HepG2 (cell line): ENCODE data around the gene CCN2. TPM values are rescaled to one million over a fixed set of nuclear protein-coding genes. Genes with fewer than 3 reads are reported as not detected.

ENCODE experiments used
- AHR ChIP-seq: IDR thresholded peaks from 2 replicates; pipeline ENCODE4 v1.6.1; 2018; ENCODE audit warnings: missing genetic modification reagents, missing compliant biosample characterization
- CBX2 ChIP-seq, 2 experiments: fragments of 200-600 bp in 1 of 2; sonication (generic); formaldehyde crosslinking in 1 of 2; IDR thresholded peaks; 2 replicates each; pipeline versions ENCODE4 v1.7.0 to v1.8.1; 2018 to 2022; ENCODE audit warnings: low read depth in 2 of 2, low read length in 1 of 2, mild to moderate bottlenecking in 1 of 2, missing genetic modification reagents in 1 of 2
- CBX5 ChIP-seq: sonication (generic); formaldehyde crosslinking; IDR thresholded peaks from 2 replicates; pipeline ENCODE4 v1.4.0; 2020; ENCODE audit warnings: missing genetic modification reagents, borderline replicate concordance
- DDIT3 ChIP-seq: sonication (generic); formaldehyde crosslinking; IDR thresholded peaks from 2 replicates; pipeline ENCODE4 v1.4.0; 2020; ENCODE audit warnings: mild to moderate bottlenecking, missing genetic modification reagents
- FOSL2 ChIP-seq: sonication (generic); formaldehyde crosslinking; IDR thresholded peaks from 2 replicates; pipeline ENCODE4 v1.4.0; 2020; ENCODE audit warnings: missing genetic modification reagents
- HCFC1 ChIP-seq: fragments of 150-350 bp; IDR thresholded peaks from 2 replicates; pipeline ENCODE4 v1.6.1; 2014; ENCODE audit warnings: low read depth, low read length
- HHEX ChIP-seq: IDR thresholded peaks from 2 replicates; pipeline ENCODE4 v1.6.1; 2016; ENCODE audit warnings: control low read depth
- JARID2 ChIP-seq: sonication (generic); formaldehyde crosslinking; IDR thresholded peaks from 2 replicates; pipeline ENCODE4 v1.8.1; 2023; ENCODE audit warnings: missing genetic modification reagents, inconsistent platforms; ENCODE audit not compliant: insufficient replicate concordance
- KDM2A ChIP-seq: sonication (generic); formaldehyde crosslinking; IDR thresholded peaks from 2 replicates; pipeline ENCODE4 v1.4.0; 2020; ENCODE audit warnings: low read depth, missing genetic modification reagents, borderline replicate concordance
- MBNL3 ChIP-seq: fragments of 250-450 bp; sonication (Bioruptor Pico); conservative IDR thresholded peaks from 2 replicates; pipeline ENCODE4 v1.8.0; 2022; ENCODE audit warnings: mild to moderate bottlenecking, inconsistent platforms
- NCOA2 ChIP-seq: sonication (generic); formaldehyde crosslinking; IDR thresholded peaks from 2 replicates; pipeline ENCODE4 v1.8.0; 2022; ENCODE audit warnings: inconsistent platforms
- NCOR1 ChIP-seq: fragments of 200-600 bp; sonication (generic); IDR thresholded peaks from 2 replicates; pipeline ENCODE4 v1.7.0; 2017; ENCODE audit warnings: antibody characterized with exemption, low read length, borderline replicate concordance
- NR2C2 ChIP-seq: sonication (generic); formaldehyde crosslinking; IDR thresholded peaks from 2 replicates; pipeline ENCODE4 v1.4.0; 2020; ENCODE audit warnings: missing genetic modification reagents, mild to moderate bottlenecking, moderate library complexity, borderline replicate concordance
- NR2F2 ChIP-seq: IDR thresholded peaks from 2 replicates; pipeline ENCODE4 v1.6.1; 2012; ENCODE audit warnings: low read depth, inconsistent platforms, borderline replicate concordance
- SP2 ChIP-seq: sonication (generic); formaldehyde crosslinking; IDR thresholded peaks from 2 replicates; pipeline ENCODE4 v1.5.1; 2020; ENCODE audit warnings: mild to moderate bottlenecking, missing genetic modification reagents
- U2AF1 ChIP-seq: fragments of 200-400 bp; formaldehyde crosslinking; optimal IDR thresholded peaks from 2 replicates; pipeline ENCODE3; 2017; ENCODE audit warnings: mild to moderate bottlenecking, low read depth, low read length
- ZEB1 ChIP-seq: IDR thresholded peaks from 2 replicates; pipeline ENCODE4 v1.6.1; 2012; ENCODE audit warnings: mild to moderate bottlenecking, low read depth, inconsistent platforms; ENCODE audit not compliant: insufficient replicate concordance
- ZNF253 ChIP-seq: sonication (generic); formaldehyde crosslinking; IDR thresholded peaks from 2 replicates; pipeline ENCODE4 v1.8.0; 2022; ENCODE audit warnings: mild to moderate bottlenecking, missing genetic modification reagents, borderline replicate concordance
- ZNF326 ChIP-seq: sonication (generic); formaldehyde crosslinking; IDR thresholded peaks from 2 replicates; pipeline ENCODE4 v1.4.0; 2020; ENCODE audit warnings: missing genetic modification reagents, borderline replicate concordance
- ZNF383 ChIP-seq: sonication (generic); formaldehyde crosslinking; IDR thresholded peaks from 2 replicates; pipeline ENCODE4 v1.4.0; 2020; ENCODE audit warnings: missing genetic modification reagents, mild to moderate bottlenecking, borderline replicate concordance
- ZNF550 ChIP-seq: sonication (generic); formaldehyde crosslinking; IDR thresholded peaks from 2 replicates; pipeline ENCODE4 v1.4.0; 2020; ENCODE audit warnings: mild to moderate bottlenecking, missing genetic modification reagents, borderline replicate concordance
- ZNF7 ChIP-seq: IDR thresholded peaks from 2 replicates; pipeline ENCODE4 v1.6.1; 2016; ENCODE audit warnings: missing biosample characterization, missing genetic modification reagents
- ZNF839 ChIP-seq: sonication (generic); formaldehyde crosslinking; IDR thresholded peaks from 2 replicates; pipeline ENCODE4 v1.4.0; 2020; ENCODE audit warnings: missing genetic modification reagents, mild to moderate bottlenecking, borderline replicate concordance
- polyA plus RNA-seq, 8 experiments: library from polyadenylated mRNA; depleted of rRNA in 3 of 8; stranded (reverse) in 7 of 8; unstranded in 1 of 8; fragments of >200 nt; fragmentation: Illumina TruSeq in 4 of 8; extraction: Trizol in 4 of 8; gene quantifications; 2 replicates each; pipeline versions ENCODE4 v1.2.1 to v1.2.3, GENCODE V29; 2011 to 2016; ENCODE audit warnings: low read depth in 4 of 8, missing spikeins in 1 of 8, mixed read lengths in 1 of 8; ENCODE audit not compliant: insufficient read depth in 1 of 8
- total RNA-seq, 5 experiments: library from RNA; depleted of rRNA; stranded (reverse); fragments of >200 nt; fragmentation: Illumina TruSeq; extraction: Trizol; gene quantifications; 2 replicates each; pipeline ENCODE4 v1.2.3, GENCODE V29; 2016; ENCODE audit warnings: low read depth in 1 of 5
- TF ChIP-seq, protein P1 (sequence below): IDR thresholded peaks from 2 replicates; pipeline ENCODE4 v1.6.1; 2012; ENCODE audit warnings: inconsistent platforms
- TF ChIP-seq, protein P2 (sequence below): sonication (generic); formaldehyde crosslinking; IDR thresholded peaks from 2 replicates; pipeline ENCODE4 v1.5.0; 2020; ENCODE audit warnings: mild to moderate bottlenecking, missing genetic modification reagents, borderline replicate concordance
- TF ChIP-seq, protein P3 (sequence below): sonication (generic); formaldehyde crosslinking; IDR thresholded peaks from 2 replicates; pipeline ENCODE4 v1.4.0; 2020; ENCODE audit warnings: missing genetic modification reagents, borderline replicate concordance

CCN2 gene
- total and polyA plus RNA-seq, 2 of the 13 experiments (the other 11 are each of a cell fraction or from before 2014, with no cell fraction given): 34.7 to 316 TPM

DNA sequence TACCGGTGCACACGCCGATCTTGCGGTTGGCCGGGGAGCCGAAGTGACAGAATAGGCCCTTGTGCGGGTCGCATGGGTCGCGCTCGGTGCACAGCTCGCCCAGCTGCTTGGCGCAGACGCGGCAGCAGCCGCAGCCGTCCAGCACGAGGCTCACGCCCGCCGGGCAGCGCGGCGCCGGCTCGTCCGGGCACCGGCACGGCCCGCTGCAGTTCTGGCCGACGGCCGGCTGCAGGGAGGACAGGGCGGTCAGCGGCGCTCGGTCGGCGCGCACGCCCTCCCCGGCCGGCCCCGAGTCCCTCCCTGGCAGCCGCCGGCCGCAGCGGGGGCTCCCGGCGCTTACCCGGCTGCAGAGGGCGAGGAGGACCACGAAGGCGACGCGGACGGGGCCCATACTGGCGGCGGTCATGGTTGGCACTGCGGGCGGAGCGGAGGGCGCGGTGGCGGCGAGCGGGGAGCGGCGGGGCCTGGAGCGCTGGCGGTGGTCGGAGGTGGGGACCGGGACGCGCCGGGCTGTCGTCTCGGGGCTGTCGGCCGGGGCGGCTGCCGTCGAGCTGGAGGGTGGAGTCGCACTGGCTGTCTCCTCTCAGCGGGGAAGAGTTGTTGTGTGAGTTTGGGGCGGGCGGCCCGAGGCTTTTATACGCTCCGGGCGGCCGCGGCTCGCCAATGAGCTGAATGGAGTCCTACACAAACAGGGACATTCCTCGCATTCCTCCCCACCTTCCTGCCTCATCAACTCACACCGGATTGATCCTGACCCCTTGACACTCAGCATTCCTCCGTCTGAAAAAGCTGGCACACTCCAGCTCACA lies at the start of gene CCN2 (continued):
- TF ChIP-seq, protein P1, sequence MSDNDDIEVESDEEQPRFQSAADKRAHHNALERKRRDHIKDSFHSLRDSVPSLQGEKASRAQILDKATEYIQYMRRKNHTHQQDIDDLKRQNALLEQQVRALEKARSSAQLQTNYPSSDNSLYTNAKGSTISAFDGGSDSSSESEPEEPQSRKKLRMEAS: peak; percentile 79
- TF ChIP-seq, protein P2, sequence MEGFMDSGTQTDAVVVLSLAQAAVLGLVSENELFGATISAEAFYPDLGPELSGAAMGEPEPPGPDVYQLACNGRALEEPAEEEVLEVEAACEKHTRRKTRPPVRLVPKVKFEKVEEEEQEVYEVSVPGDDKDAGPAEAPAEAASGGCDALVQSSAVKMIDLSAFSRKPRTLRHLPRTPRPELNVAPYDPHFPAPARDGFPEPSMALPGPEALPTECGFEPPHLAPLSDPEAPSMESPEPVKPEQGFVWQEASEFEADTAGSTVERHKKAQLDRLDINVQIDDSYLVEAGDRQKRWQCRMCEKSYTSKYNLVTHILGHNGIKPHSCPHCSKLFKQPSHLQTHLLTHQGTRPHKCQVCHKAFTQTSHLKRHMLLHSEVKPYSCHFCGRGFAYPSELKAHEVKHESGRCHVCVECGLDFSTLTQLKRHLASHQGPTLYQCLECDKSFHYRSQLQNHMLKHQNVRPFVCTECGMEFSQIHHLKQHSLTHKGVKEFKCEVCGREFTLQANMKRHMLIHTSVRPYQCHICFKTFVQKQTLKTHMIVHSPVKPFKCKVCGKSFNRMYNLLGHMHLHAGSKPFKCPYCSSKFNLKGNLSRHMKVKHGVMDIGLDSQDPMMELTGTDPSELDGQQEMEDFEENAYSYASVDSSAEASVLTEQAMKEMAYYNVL (CRISPR knock-in tag): peak; percentile 97
- peak; percentile 99 for TF ChIP-seq NR2F2
- TF ChIP-seq CBX5: peak; percentile 53; the same call in 1 of the 2 replicates
- no peak for TF ChIP-seq ZNF839 (CRISPR knock-in tag)
- TF ChIP-seq ZEB1: peak; percentile 70
- no peak for TF ChIP-seq ZNF550 (CRISPR knock-in tag)
- TF ChIP-seq ZNF7: no peak
- TF ChIP-seq U2AF1: no peak
- TF ChIP-seq FOSL2 (CRISPR knock-in tag): peak; percentile 88
- TF ChIP-seq ZNF253 (CRISPR knock-in tag): peak; percentile 89; the same call in 1 of the 2 replicates
- no peak for TF ChIP-seq JARID2 (CRISPR knock-in tag)
- no peak; the same call in none of the 2 replicates for TF ChIP-seq HCFC1
- TF ChIP-seq, protein P3, sequence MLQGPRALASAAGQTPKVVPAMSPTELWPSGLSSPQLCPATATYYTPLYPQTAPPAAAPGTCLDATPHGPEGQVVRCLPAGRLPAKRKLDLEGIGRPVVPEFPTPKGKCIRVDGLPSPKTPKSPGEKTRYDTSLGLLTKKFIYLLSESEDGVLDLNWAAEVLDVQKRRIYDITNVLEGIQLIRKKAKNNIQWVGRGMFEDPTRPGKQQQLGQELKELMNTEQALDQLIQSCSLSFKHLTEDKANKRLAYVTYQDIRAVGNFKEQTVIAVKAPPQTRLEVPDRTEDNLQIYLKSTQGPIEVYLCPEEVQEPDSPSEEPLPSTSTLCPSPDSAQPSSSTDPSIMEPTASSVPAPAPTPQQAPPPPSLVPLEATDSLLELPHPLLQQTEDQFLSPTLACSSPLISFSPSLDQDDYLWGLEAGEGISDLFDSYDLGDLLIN (CRISPR knock-in tag): peak; percentile 76; the same call in 1 of the 2 replicates
- no peak for TF ChIP-seq CBX2 (IDR thresholded peaks at IDR 0.05; ENCODE audit: low read depth, low read length)
- TF ChIP-seq CBX2 (CRISPR knock-in tag; IDR thresholded peaks at IDR 0.05; ENCODE audit: low read depth): 0 out of 2 replicates have a peak, but pooled peaks have one; percentile 79
- peak; percentile 89; the same call in 1 of the 2 replicates for TF ChIP-seq AHR
- no peak for TF ChIP-seq ZNF383 (CRISPR knock-in tag)
- peak; percentile 95 for TF ChIP-seq NCOA2 (CRISPR knock-in tag)
- peak; percentile 49 for TF ChIP-seq SP2 (CRISPR knock-in tag)
- TF ChIP-seq KDM2A (CRISPR knock-in tag): peak; percentile 79
- TF ChIP-seq ZNF326: no peak
- TF ChIP-seq NR2C2 (CRISPR knock-in tag): peak; percentile 62; the same call in 1 of the 2 replicates
- TF ChIP-seq MBNL3: peak; percentile 85; the same call in 1 of the 2 replicates
- TF ChIP-seq HHEX: peak; percentile 96
- no peak; the same call in 1 of the 2 replicates for TF ChIP-seq DDIT3
- TF ChIP-seq NCOR1: peak; percentile 90; the same call in 1 of the 2 replicates
